Liver (tissue), 3 donors: ENCODE data around the gene GOLGA8F.
"Not testable (repeated sequence)": the region's sequence is repeated elsewhere in the genome, so short reads cannot be mapped to it uniquely, and the experiment has no call there.

Experiments used
- EGR1 ChIP-seq, 2 donors: IDR thresholded peaks; 2 replicates each; pipeline ENCODE4 v1.6.1; 2016 to 2018; ENCODE audit warnings: antibody characterized with exemption in 2 of 2, low read depth in 2 of 2
- JUND ChIP-seq, 2 donors: IDR thresholded peaks; 2 replicates each; pipeline ENCODE4 v1.6.1; 2016; ENCODE audit warnings: antibody characterized with exemption in 2 of 2
- NR2F2 ChIP-seq: IDR thresholded peaks from 2 replicates; pipeline ENCODE4 v1.6.1; 2016; ENCODE audit warnings: antibody characterized with exemption
- RAD21 ChIP-seq, 2 donors: IDR thresholded peaks; 2 replicates each; pipeline ENCODE4 v1.6.1; 2016; ENCODE audit warnings: antibody characterized with exemption in 2 of 2, mild to moderate bottlenecking in 2 of 2
- RXRA ChIP-seq, 2 donors: IDR thresholded peaks; 2 replicates each; pipeline ENCODE4 v1.6.1; 2017 to 2018; ENCODE audit warnings: antibody characterized with exemption in 2 of 2, mild to moderate bottlenecking in 1 of 2
- SP1 ChIP-seq: IDR thresholded peaks from 2 replicates; pipeline ENCODE4 v1.6.1; 2018; ENCODE audit warnings: antibody characterized with exemption, mild to moderate bottlenecking
- TAF1 ChIP-seq: conservative IDR thresholded peaks from 2 replicates; pipeline ENCODE4 v1.6.1; 2016; ENCODE audit warnings: antibody characterized with exemption, mild to moderate bottlenecking
- YY1 ChIP-seq: IDR thresholded peaks from 2 replicates; pipeline ENCODE4 v1.6.1; 2016; ENCODE audit warnings: antibody characterized with exemption, mild to moderate bottlenecking
- TF ChIP-seq, protein P1 (sequence below): fragments of 150-350 bp; IDR thresholded peaks from 2 replicates; pipeline ENCODE4 v1.5.1; 2017; ENCODE audit warnings: improper control_type of control experiment, low read depth, low read length; ENCODE audit not compliant: missing input control
- TF ChIP-seq, protein P2 (sequence below): IDR thresholded peaks from 2 replicates; pipeline ENCODE4 v1.6.1; 2016; ENCODE audit warnings: antibody characterized with exemption, mild to moderate bottlenecking
- TF ChIP-seq, protein P3 (sequence below): IDR thresholded peaks from 2 replicates; pipeline ENCODE4 v1.6.1; 2016; ENCODE audit warnings: antibody characterized with exemption
- donor health status: healthy.
- donor health status: healthy.

DNA sequence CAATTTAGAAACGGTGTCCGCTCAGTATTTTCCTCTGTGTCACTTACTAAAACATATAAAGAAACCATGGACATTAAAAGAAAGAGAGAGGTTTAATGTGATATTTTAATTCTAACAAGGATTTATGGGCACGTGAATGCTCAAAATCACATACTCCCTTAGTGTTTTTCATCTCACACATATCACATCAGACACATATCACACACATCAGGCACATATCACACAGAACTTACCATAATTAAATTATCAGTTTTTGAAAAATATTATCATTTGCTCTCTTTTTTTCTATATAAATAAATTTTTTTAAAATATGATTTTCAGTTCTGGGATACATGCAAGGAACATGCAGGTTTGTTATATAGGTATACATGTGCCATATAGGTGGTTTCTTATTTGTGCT is 42.0 kb downstream of the GOLGA8F start:
- TF ChIP-seq, protein P1, sequence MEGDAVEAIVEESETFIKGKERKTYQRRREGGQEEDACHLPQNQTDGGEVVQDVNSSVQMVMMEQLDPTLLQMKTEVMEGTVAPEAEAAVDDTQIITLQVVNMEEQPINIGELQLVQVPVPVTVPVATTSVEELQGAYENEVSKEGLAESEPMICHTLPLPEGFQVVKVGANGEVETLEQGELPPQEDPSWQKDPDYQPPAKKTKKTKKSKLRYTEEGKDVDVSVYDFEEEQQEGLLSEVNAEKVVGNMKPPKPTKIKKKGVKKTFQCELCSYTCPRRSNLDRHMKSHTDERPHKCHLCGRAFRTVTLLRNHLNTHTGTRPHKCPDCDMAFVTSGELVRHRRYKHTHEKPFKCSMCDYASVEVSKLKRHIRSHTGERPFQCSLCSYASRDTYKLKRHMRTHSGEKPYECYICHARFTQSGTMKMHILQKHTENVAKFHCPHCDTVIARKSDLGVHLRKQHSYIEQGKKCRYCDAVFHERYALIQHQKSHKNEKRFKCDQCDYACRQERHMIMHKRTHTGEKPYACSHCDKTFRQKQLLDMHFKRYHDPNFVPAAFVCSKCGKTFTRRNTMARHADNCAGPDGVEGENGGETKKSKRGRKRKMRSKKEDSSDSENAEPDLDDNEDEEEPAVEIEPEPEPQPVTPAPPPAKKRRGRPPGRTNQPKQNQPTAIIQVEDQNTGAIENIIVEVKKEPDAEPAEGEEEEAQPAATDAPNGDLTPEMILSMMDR: not testable (repeated sequence)
- not testable (repeated sequence) for TF ChIP-seq RAD21 (IDR thresholded peaks at IDR 0.05); JUND (IDR thresholded peaks at IDR 0.05); SP1; YY1; EGR1 (IDR thresholded peaks at IDR 0.05; ENCODE audit: low read depth in 2 of 2); RXRA (IDR thresholded peaks at IDR 0.05); TAF1; NR2F2
- TF ChIP-seq, protein P2, sequence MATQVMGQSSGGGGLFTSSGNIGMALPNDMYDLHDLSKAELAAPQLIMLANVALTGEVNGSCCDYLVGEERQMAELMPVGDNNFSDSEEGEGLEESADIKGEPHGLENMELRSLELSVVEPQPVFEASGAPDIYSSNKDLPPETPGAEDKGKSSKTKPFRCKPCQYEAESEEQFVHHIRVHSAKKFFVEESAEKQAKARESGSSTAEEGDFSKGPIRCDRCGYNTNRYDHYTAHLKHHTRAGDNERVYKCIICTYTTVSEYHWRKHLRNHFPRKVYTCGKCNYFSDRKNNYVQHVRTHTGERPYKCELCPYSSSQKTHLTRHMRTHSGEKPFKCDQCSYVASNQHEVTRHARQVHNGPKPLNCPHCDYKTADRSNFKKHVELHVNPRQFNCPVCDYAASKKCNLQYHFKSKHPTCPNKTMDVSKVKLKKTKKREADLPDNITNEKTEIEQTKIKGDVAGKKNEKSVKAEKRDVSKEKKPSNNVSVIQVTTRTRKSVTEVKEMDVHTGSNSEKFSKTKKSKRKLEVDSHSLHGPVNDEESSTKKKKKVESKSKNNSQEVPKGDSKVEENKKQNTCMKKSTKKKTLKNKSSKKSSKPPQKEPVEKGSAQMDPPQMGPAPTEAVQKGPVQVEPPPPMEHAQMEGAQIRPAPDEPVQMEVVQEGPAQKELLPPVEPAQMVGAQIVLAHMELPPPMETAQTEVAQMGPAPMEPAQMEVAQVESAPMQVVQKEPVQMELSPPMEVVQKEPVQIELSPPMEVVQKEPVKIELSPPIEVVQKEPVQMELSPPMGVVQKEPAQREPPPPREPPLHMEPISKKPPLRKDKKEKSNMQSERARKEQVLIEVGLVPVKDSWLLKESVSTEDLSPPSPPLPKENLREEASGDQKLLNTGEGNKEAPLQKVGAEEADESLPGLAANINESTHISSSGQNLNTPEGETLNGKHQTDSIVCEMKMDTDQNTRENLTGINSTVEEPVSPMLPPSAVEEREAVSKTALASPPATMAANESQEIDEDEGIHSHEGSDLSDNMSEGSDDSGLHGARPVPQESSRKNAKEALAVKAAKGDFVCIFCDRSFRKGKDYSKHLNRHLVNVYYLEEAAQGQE: not testable (repeated sequence)
- TF ChIP-seq, protein P3, sequence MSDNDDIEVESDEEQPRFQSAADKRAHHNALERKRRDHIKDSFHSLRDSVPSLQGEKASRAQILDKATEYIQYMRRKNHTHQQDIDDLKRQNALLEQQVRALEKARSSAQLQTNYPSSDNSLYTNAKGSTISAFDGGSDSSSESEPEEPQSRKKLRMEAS: not testable (repeated sequence)
